GM19099 (cell line): ENCODE data around the gene FXR2.
A peak's percentile ranks its signal among the peaks of the same experiment; 100 is the strongest.

Experiments
- POLR2A ChIP-seq: IDR thresholded peaks from 3 replicates; pipeline ENCODE4 v1.6.1; 2011; ENCODE audit warnings: low read depth; ENCODE audit not compliant: insufficient read length; ENCODE audit errors: extremely low read depth

The FXR2 gene

DNA sequence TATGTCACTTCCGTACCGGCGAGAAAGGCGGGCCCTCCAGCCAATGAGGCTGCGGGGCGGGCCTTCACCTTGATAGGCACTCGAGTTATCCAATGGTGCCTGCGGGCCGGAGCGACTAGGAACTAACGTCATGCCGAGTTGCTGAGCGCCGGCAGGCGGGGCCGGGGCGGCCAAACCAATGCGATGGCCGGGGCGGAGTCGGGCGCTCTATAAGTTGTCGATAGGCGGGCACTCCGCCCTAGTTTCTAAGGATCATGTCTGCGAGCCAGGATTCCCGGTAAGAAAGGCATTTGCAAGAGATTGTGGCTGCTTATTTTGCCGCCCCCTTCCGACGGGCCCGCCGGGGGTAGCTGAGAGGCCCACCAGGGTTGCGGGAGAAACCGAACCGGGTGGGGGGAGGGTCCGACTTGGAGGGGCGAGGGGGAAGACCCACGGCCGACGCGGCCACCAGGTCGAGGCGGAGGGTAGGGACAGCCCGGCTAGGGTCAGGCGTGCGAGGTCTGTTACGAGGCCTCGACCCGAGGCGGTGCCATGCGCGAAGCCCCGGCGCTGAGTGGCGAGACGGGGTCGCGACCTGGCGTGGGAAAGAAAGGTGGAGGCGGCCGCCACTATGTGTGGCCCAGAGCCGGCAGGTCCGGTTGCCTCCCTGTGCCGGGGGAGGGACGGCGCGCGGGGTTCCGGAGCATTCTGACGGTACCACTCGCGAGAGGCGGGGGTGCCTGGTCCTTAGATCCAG, 41.9 kb downstream of the FXR2 start:
- peak; percentile 99 for TF ChIP-seq POLR2A

DNA sequence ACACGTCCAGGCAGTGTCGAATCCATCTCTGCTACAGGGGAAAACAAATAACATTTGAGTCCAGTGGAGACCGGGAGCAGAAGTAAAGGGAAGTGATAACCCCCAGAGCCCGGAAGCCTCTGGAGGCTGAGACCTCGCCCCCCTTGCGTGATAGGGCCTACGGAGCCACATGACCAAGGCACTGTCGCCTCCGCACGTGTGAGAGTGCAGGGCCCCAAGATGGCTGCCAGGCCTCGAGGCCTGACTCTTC, 42.4 kb downstream of the FXR2 start:
- TF ChIP-seq POLR2A: no peak

DNA sequence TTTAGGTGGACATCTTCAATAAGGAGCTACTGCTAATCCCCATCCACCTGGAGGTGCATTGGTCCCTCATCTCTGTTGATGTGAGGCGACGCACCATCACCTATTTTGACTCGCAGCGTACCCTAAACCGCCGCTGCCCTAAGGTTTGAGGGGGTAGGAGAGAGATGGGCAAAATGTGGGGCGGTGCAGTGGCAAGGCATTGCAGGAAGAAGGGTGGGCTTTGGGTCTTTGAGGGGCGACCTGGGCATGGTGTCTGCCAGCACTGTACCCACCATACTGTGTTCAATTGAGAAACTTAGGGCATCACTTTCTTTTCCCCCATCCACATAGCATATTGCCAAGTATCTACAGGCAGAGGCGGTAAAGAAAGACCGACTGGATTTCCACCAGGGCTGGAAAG, 44.3 kb downstream of the FXR2 start:
- no peak for TF ChIP-seq POLR2A

DNA sequence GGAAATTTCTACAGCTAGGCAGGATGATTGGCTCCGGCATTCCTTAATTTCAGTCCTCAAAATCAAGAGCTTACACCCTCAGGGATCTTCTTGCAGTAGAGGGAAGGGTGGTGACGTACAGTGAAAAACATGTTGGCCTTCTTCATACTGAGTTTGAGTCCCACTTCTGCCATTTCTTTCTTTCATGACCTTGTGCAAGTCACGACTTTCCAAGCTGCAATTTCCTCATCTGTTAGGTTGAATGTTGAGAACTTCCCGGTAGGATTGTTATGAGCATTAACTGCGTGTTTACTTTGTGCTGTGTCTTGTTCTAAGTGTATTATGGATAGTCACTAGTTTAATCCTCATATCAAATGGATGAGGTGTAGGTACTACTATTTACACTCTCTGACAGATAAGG, 45.1 kb downstream of the FXR2 start:
- TF ChIP-seq POLR2A: no peak

DNA sequence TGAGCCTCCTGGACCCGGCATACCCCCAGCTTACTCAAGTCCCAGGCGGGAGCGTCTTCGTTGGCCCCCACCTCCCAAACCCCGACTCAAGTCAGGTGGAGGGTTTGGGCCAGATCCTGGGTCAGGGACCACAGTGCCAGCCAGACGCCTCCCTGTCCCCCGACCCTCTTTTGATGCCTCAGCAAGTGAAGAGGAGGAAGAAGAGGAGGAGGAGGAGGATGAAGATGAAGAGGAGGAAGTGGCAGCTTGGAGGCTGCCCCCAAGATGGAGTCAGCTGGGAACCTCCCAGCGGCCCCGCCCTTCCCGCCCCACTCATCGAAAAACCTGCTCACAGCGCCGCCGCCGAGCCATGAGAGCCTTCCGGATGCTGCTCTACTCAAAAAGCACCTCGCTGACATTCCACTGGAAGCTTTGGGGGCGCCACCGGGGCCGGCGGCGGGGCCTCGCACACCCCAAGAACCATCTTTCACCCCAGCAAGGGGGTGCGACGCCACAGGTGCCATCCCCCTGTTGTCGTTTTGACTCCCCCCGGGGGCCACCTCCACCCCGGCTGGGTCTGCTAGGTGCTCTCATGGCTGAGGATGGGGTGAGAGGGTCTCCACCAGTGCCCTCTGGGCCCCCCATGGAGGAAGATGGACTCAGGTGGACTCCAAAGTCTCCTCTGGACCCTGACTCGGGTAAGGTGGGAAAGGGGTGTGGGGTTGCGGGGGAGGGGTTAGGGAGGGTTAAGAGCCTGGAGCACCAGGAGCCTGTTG, 51.4 kb downstream of the FXR2 start:
- TF ChIP-seq POLR2A: no peak

DNA sequence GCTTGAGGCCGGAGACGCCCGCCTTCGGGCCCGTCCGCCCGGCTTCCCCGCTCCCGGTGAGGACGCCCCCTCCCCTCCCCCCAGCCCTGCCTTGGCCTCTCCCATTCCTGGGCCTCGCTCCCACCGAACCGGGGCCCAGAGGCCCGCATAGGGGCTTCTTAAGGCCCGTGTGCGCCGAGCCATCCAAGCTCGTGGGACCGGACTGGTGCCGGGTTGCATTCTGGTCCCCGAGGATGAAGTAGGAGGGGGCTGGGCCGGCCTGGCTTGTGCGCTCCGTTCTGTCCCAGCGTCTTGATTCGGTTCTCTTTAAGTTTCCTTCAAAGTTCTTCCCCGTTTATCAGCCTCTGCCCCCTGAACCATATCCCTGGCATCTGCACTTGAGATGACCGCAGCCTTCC, 52.5 kb downstream of the FXR2 start:
- TF ChIP-seq POLR2A: no peak

DNA sequence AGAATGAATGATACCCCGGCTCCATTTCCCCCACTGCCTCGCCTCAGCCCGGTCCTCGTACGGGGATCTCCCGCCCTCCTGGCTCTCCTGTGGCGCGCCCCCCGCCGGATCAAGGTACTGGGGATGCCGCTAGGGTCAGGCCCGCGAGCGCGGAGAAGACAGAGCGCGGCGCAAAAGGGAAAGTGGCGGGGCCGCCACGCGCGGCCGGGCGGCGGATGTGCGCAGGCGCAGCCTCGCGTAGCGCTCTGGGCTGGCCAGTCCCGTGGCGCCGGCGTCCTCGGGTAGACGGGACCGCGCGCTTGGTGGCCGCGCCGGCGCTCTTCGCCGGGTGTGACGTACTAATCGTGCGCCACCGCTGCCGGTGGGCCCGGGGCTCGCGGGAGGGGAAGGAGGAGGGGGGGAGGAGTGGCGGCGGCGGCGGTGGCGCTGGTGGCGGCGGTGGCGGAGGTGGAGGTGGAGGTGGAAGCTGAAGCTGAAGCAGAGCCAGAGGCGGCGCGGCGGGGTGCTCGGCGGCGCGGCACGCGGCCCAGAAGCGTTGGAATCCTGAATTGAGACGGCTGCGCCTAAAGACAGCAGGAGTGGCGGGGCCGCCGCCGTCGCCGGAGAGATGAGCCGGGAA, 53.0 kb downstream of the FXR2 start, which contains the start of gene SENP3:
SENP3 (plus strand) TSS at position 331 of the 619 bp plus-strand sequence. CDS start 1,158 bp downstream, outside the sequence.
- TF ChIP-seq POLR2A: peak; percentile 72

GRCh38 chr17:7561028-7561575, 53.6 kb downstream of the FXR2 start:
- no peak for TF ChIP-seq POLR2A

DNA sequence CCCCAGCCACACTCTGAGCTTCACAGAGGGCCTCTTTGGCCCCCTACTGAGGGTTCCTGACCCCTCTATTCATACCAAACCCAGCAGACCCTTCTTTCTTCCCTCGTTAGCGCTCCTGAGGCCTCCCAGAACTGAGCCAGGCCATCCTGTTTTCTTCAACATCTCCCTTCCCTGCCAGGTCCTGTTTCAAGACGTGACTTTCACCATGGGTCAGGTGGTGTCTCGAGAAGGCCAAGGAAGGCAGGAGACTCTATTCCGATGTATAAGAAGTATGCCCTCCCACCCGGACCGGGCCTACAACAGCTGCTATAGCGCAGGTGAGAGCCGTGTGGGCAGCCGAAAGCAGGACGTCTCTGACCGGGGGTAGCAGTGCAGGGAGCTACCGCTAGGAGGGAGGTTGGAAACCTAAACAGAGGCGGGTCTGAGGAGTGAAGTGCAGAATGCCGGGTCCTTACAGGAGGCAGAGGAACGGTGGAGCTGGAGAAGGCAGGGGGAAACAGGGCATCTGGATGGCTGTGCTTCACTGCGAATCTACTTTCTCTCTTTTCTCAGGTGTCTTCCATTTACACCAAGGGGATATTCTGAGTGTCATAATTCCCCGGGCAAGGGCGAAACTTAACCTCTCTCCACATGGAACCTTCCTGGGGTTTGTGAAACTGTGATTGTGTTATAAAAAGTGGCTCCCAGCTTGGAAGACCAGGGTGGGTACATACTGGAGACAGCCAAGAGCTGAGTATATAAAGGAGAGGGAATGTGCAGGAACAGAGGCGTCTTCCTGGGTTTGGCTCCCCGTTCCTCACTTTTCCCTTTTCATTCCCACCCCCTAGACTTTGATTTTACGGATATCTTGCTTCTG, 54.3 kb downstream of the FXR2 start:
- TF ChIP-seq POLR2A: peak; percentile 22

GRCh38 chr17:7559320-7560171, 55.2 kb downstream of the FXR2 start:
- no peak for TF ChIP-seq POLR2A

- TF ChIP-seq POLR2A: no peak
Observed at GRCh38 chr17:7558544-7559319, 56.0 kb downstream of the FXR2 start, which contains the start of gene TNFSF13. Gene TNFSF13 (plus strand): TSS chr17:7558750. CDS start chr17:7559040, 290 bp downstream.

DNA sequence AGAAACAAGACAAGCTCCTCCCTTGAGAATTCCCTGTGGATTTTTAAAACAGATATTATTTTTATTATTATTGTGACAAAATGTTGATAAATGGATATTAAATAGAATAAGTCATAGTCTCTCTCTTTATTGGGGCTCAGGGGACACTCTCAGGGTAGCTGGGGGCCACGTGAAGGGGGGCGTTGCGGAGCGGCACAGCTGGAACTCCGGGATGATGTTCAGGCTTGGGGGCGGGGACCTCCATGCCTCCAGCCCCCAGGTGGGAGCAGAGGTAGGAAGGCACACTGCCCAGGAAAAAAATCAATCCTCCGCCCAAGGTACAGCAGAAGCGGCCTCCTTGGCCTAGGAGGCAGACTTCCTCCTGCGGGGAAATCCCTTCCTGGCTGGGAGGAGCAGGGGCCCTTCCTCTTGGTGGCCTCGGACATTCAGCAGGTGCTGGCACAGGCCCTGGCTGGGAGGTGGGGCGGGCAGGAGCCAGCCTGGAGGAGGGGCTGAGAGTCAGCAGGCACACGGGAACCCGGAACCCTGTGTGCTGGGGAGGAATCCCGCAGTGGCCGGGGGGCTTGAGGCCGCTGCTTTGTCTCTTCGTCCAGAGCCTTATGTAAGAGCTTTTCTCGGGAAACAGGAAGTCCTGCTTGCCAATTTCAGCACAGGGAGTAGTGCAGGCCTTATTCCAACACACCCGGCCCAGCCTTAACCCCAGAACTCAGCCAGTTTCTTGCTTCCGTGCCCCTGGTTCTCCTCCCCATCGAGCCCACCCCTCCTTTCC, 56.7 kb downstream of the FXR2 start:
- peak; percentile 67 for TF ChIP-seq POLR2A
